Fibroblast of villous mesenchyme (primary cell): Measurements from ENCODE around the gene CHD9NB. TPM values are rescaled to one million over a fixed set of nuclear protein-coding genes. Genes with fewer than 3 reads are reported as not detected.

Source experiments
- DNase-seq: peaks from one replicate; pipeline ENCODE4 v3.0.0-alpha.2; 2010; ENCODE audit warnings: low read depth
- H3K4me3 ChIP-seq: 2 replicates; pipeline ENCODE4 v1.5.1; 2011; ENCODE audit warnings: low read depth, mild to moderate bottlenecking, low read length
- total RNA-seq: library from RNA; depleted of rRNA; stranded (reverse); fragments of >200 nt; gene quantifications from 2 replicates; pipeline ENCODE4 v1.2.3, GENCODE V29; 2012
- TF ChIP-seq, protein P1 (sequence below): IDR thresholded peaks from 2 replicates; pipeline ENCODE4 v1.5.1; 2012; ENCODE audit warnings: low read depth, mild to moderate bottlenecking, low read length; ENCODE audit not compliant: insufficient read depth

CHD9NB gene
- total RNA-seq, 1 donor: 2.6 TPM

DNA sequence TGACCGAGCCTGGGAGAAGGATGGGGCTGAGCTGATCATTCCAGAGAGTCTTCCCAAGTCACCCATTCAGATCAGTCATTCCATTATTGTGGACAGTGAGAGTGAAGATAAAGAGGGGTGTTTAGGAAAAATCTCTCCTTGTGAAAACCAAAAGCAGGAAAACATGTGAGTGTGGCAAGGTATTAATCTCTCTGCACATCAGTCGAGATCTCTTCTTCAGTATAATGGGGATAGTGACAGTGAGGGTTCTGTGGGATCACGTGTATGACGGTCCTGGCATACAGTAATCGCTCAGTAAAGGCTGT is 37.5 kb upstream of the CHD9NB start:
- TF ChIP-seq, protein P1, sequence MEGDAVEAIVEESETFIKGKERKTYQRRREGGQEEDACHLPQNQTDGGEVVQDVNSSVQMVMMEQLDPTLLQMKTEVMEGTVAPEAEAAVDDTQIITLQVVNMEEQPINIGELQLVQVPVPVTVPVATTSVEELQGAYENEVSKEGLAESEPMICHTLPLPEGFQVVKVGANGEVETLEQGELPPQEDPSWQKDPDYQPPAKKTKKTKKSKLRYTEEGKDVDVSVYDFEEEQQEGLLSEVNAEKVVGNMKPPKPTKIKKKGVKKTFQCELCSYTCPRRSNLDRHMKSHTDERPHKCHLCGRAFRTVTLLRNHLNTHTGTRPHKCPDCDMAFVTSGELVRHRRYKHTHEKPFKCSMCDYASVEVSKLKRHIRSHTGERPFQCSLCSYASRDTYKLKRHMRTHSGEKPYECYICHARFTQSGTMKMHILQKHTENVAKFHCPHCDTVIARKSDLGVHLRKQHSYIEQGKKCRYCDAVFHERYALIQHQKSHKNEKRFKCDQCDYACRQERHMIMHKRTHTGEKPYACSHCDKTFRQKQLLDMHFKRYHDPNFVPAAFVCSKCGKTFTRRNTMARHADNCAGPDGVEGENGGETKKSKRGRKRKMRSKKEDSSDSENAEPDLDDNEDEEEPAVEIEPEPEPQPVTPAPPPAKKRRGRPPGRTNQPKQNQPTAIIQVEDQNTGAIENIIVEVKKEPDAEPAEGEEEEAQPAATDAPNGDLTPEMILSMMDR: no peak
- no peak overlapping the region for H3K4me3 ChIP-seq
- DNase-seq: no peak

DNA sequence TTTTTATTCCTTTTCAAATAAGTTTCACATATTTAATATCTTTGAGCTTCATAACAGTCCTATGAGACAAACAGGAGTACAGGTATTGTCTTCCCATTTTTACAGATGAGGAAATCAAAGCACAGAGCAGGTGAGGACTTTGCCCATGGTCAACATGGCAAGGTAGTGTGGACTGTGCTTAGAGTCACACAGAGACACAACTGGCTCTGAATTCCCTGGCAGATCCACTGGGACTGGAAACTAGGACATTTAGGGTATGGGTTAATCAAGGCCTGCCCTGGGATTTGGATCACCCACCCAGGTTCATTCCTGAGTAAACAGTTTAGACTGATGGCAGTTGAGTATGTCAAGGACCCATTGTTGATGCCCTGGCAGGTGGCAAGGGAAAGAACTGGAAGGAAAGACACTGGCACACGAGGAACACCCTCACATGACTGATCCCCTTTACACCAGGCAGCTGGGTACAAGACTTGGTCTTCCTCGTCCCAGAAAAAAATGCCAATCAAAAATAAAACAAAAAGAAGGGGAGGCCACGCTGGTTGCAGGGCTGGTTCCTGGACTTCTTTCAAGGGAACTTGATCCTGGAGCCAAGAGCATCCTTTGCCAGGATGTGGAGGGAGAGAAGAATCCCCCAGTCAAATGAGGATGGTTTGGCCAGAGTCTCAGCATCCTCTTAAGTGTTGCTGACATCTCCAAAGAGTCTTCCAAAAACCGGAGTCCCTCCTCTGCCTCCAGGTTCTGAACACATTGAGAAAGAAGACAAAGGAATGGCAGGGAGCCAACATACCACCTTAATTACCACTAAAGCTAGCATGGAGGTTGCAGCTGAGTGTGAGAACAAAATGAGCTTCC is 37.0 kb upstream of the CHD9NB start:
- TF ChIP-seq, protein P1: no peak
- no peak overlapping the region for H3K4me3 ChIP-seq
- DNase-seq: peak; percentile 45

DNA sequence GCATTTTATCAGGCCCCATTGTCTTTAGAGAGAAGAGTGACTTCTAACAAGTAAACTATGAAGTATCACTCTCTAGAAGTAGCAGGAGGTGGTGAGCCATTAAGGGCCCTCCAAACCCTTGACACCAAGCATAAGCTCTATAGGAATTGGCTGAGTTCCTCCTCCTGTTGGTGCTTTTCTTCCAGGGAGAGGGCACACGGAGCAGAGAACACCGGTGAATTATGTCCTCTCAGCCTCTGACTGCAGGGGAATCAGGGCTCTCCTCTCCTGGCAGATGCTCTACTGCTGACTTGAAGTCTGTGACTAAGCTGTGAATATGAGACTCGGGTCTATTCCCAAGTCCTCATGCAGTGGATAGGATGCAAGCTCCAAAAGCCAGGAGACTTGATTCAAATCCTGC is 34.4 kb upstream of the CHD9NB start:
- TF ChIP-seq, protein P1: no peak
- DNase-seq: no peak
- H3K4me3 ChIP-seq: no peak overlapping the region

DNA sequence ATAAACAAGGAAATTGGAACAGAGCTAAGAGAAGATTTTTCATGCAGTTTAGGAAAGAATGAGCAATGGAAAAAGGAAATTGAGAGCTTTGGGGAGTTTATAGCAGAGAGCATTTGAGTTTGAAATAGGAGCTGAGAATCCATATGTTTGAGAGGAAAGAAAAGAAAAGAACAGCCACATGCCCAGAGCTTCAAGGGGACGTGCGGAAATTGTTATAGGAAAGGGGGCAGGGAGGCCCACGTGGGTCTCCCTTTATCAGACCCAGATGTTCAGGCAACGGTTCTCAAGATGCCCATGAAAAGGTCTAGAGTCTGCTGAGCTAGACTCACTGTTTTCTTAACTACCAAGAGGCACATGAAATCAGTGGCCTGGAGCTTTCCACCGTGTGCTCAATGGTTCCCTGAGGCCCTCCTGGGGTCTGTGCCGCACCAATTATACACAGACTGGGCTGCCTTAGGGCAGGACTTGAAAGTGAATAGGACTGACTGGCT is 33.3 kb upstream of the CHD9NB start:
- H3K4me3 ChIP-seq: no peak overlapping the region
- peak; percentile 66 for DNase-seq
- TF ChIP-seq, protein P1: no peak

DNA sequence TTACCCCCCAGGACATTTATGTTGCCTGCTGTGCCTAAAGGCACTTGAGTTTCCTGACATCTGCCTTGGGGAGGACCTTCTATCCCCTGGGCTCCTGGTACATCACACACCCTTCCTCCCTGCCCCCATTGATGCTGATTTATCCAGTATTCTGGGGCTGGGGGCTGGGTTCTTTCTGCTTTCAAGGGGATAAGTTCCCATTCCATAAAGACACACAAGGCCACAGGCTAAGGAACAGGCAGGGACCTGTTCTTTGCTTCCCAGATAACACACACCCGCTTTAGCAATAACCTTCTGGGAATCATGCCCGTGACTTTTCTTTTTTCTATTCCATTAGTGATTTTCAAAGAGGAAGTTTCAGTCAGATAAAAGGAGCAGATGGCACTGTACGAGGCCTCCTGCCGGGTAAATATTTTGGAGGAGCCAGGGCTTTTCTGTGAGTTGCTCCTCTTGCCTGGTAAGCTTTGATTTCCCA is 32.7 kb upstream of the CHD9NB start:
- H3K4me3 ChIP-seq: no peak overlapping the region
- TF ChIP-seq, protein P1: no peak
- peak; percentile 85 for DNase-seq

DNA sequence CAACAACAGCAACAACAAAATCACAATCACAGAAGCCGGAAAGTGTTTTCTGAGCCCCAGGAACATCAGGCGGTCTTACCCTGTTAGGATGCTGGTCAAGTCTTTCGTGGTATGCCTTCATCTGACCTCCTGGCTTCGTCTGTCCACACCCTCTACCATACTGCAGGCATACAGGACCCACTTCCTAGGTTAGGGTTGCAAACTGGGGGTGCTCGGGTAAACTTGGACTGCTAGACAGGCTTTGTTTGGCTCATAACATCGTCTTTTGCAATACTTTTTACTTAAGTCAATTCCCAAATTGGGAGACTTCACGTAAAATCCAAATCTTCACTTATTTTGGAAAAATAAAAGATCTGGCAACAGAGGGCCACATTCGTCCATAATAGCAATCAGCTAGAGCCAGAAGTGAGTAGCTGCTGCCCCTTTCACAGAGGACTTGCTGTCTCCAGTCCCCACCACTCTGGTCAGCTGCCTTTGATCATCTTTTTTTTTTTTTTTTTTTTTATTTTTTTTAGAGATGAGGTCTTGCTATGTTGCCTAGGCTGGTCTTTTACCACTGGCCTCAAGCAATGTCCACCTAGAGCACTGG is 32.1 kb upstream of the CHD9NB start:
- no peak for DNase-seq
- TF ChIP-seq, protein P1: no peak

More for the DNA sequence above, 32.1 kb upstream of the CHD9NB start:
- no peak overlapping the region for H3K4me3 ChIP-seq
